Tibial nerve (tissue), 4 donors: ENCODE data around the gene UBE2D2. TPM values are rescaled to one million over a fixed set of nuclear protein-coding genes. Genes with fewer than 3 reads are reported as not detected.
"Not testable (repeated sequence)": the region's sequence is repeated elsewhere in the genome, so short reads cannot be mapped to it uniquely, and the experiment has no call there.

Experiments used
- DNase-seq, 2 donors: peaks; one replicate each; pipeline ENCODE4 v3.0.0-alpha.2; 2019; ENCODE audit warnings: low spot score in 2 of 2
- H3K27ac ChIP-seq, 4 donors: fragments of 200-600 bp; sonication (generic) in 3 of 4; one replicate each; pipeline ENCODE4 v1.5.1; 2017 to 2019; ENCODE audit warnings: mild to moderate bottlenecking in 1 of 4
- H3K27me3 ChIP-seq, 2 donors: fragments of 200-600 bp; sonication (generic) in 1 of 2; one replicate each; pipeline versions ENCODE4 v1.5.1 to v1.6.0; 2017 to 2019
- H3K36me3 ChIP-seq, 3 donors: fragments of 200-600 bp; sonication (generic); one replicate each; pipeline ENCODE4 v1.5.1; 2018 to 2019
- H3K4me1 ChIP-seq, 4 donors: fragments of 200-600 bp; sonication (generic) in 3 of 4; one replicate each; pipeline ENCODE4 v1.5.1; 2017 to 2019
- H3K4me3 ChIP-seq, 4 donors: fragments of 200-600 bp; sonication (generic) in 3 of 4; one replicate each; pipeline ENCODE4 v1.5.1; 2017 to 2019; ENCODE audit warnings: mild to moderate bottlenecking in 1 of 4, moderate library complexity in 1 of 4
- H3K9me3 ChIP-seq, 4 donors: fragments of 200-600 bp; sonication (generic) in 3 of 4; one replicate each; pipeline ENCODE4 v1.5.1; 2017 to 2019
- EP300 ChIP-seq, 2 donors: sonication (generic); formaldehyde crosslinking; IDR thresholded peaks; one replicate each; pipeline ENCODE4 v1.6.1; 2017; ENCODE audit warnings: antibody characterized with exemption in 2 of 2, mild to moderate bottlenecking in 1 of 2
- POLR2A ChIP-seq, 2 donors: fragments of 450-650 bp; IDR thresholded peaks; one replicate each; pipeline ENCODE4 v1.6.1; 2017; ENCODE audit warnings: antibody characterized with exemption in 2 of 2, mild to moderate bottlenecking in 2 of 2, moderate library complexity in 2 of 2
- WGBS, 2 donors: methylation state at CpG; one replicate each; pipeline ENCODE4 v1.1.5; 2018; 5-methylcytosine and 5-hydroxymethylcytosine counted together
- total RNA-seq, 4 donors: library from RNA; depleted of rRNA; stranded (reverse); fragments of >200 nt; gene quantifications; one replicate each; pipeline ENCODE4 v1.1.0, GENCODE V29; 2016
- TF ChIP-seq, protein P1 (sequence below), 5 experiments: fragments of 200-600 bp in 3 of 5; fragments of 450-650 bp in 2 of 5; sonication (generic) in 3 of 5; IDR thresholded peaks; one replicate each; pipeline ENCODE4 v1.5.1; 2016 to 2019; ENCODE audit warnings: antibody characterized with exemption in 5 of 5, mild to moderate bottlenecking in 3 of 5, moderate library complexity in 2 of 5

Gene UBE2D2
- total RNA-seq, 4 donors from 2014 or later = 85.9 to 118 (median 99.7) TPM

DNA sequence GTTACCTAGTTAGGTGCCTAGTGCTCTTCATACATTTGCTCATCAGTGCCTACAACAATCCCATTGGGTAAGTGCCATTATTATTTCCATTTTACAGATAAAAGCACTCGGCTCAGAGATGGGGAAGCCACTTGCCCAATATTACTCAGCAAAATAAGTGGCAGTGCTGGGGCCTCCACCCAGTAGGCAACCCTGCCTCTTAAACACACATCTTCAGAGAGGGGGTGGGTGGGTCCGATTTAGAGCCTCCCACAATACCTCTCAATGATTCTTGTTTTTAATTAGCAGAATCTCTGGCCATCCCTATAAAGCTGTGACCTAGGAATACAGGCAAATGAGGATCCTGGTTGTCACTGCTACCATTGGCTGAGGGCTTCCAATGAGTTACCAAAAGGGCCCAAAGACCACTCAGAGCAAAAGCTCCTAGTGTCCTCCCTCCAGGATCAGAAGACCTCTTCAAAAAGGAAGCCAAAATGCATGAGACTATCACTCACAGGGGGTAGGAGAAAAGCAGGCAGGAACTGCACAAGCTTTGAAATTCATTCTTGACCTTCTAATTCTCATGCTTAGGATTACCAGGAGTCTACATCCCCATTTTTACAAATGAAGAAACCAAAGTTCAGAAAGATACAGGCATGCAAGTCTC is 36.1 kb upstream of the UBE2D2 start:
- no peak for DNase-seq
- no peak overlapping the region for H3K27ac ChIP-seq
- WGBS, 2 donors = 58 to 68% methylated on average over 2 of the region's 2 CpGs
- no peaks in the 10 kb centered on the region for H3K9me3 ChIP-seq
- no peaks in the 10 kb centered on the region for H3K36me3 ChIP-seq
- H3K4me1 ChIP-seq = no peaks in the 10 kb centered on the region
- no peaks in the 10 kb centered on the region for H3K27me3 ChIP-seq
- TF ChIP-seq POLR2A (IDR thresholded peaks at IDR 0.05) = no peak
- no peak for TF ChIP-seq EP300 (IDR thresholded peaks at IDR 0.05)
- TF ChIP-seq, protein P1, sequence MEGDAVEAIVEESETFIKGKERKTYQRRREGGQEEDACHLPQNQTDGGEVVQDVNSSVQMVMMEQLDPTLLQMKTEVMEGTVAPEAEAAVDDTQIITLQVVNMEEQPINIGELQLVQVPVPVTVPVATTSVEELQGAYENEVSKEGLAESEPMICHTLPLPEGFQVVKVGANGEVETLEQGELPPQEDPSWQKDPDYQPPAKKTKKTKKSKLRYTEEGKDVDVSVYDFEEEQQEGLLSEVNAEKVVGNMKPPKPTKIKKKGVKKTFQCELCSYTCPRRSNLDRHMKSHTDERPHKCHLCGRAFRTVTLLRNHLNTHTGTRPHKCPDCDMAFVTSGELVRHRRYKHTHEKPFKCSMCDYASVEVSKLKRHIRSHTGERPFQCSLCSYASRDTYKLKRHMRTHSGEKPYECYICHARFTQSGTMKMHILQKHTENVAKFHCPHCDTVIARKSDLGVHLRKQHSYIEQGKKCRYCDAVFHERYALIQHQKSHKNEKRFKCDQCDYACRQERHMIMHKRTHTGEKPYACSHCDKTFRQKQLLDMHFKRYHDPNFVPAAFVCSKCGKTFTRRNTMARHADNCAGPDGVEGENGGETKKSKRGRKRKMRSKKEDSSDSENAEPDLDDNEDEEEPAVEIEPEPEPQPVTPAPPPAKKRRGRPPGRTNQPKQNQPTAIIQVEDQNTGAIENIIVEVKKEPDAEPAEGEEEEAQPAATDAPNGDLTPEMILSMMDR (IDR thresholded peaks at IDR 0.05) = no peak
- no peak overlapping the region for H3K4me3 ChIP-seq

DNA sequence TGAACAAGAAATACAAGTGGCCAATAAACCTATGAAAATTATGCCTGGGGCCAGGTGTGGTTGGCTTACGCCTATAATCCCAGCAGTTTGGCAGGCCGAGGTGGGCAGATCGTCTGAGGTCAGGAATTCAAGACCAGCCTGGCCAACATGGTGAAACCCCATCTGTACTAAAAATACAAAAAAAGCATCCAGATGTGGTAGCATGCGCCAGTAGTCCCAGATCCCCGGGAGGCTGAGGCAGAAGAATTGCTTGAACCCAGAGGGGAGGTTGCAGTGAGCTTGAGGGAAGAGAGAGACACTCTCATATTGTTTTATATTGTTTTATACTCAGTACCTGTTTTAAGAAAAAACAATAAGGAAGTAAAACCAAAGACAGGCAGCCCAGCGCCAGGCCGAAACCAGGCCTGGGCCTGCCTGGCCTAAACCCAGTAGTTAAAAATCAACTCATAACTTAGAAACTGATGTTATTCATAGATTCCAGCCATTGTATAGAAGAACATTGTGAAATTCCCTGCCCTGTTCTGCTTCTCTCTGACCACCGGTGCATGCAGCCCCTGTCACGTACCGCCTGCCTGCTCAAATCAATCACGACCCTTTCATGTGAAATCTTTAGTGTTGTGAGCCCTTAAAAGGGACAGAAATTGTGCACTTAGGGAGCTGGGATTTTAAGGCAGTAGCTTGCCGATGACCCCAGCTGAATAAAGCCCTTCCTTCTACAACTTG is 35.4 kb upstream of the UBE2D2 start:
- not testable (repeated sequence) for H3K4me1 ChIP-seq, H3K36me3 ChIP-seq, DNase-seq, H3K4me3 ChIP-seq, H3K27me3 ChIP-seq, H3K27ac ChIP-seq, H3K9me3 ChIP-seq
- 81 to 86% methylated on average over 12 of the region's 12 CpGs for WGBS, 2 donors

DNA sequence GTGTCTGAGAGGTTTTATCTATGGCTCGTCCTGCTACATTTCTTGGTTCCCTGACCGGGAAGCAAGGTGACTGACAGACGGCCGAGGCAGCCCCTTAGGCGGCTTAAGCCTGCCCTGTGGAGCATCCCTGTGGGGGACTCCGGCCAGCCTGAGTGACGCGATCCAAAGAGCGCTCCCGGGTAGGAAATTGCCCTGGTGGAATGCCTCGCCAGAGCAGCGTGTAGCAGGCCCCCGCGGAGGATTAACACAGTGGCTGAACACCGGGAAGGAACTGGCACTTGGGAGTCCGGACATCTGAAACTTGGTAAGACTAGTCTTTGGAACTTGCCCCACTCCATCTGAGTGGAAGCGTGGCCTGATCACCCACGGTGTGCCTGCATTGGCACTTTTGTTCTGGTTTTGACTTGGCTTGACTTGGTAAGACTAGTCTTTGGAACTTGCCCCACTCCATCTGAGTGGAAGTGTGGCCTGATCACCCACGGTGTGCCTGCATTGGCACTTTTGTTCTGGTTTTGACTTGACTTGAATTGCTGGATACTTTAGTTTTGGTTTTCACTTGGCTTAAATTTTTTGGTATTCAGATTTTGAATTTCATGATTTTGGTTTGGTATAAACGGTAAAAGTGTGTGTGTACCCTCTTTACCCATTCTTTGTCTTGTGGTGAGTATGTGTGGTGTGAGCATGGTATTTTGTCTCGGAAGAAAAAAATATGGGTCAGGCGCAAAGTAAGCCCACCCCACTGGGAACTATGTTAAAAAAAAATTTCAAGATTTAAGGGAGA is 34.6 kb upstream of the UBE2D2 start:
- WGBS, 2 donors = 83 to 84% methylated on average over 21 to 22 of the region's 22 CpGs
- not testable (repeated sequence) for H3K27me3 ChIP-seq

DNA sequence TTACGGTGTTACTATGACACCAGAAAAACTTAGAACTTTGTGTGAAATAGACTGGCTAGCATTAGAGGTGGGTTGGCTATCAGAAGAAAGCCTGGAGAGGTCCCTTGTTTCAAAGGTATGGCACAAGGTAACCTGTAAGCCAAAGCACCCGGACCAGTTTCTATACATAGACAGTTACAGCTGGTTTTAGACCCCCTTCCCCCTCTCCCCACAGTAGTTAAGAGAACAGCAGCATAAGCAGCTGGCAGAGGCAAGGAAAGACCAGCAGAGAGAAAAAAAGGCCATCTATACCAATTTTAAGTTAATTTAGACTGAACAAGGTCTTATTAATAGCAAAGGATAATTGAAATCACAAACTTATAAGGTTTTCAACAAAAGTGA is 34.1 kb upstream of the UBE2D2 start:
- WGBS, 2 donors = 74 to 87% methylated on average over 2 of the region's 2 CpGs
- DNase-seq, H3K27me3 ChIP-seq, H3K4me1 ChIP-seq, H3K9me3 ChIP-seq, H3K4me3 ChIP-seq, H3K27ac ChIP-seq, H3K36me3 ChIP-seq: not testable (repeated sequence)

More for the DNA sequence above, 34.6 kb upstream of the UBE2D2 start:
- H3K4me1 ChIP-seq, H3K4me3 ChIP-seq, H3K27ac ChIP-seq, H3K9me3 ChIP-seq, DNase-seq, H3K36me3 ChIP-seq: not testable (repeated sequence)

DNA sequence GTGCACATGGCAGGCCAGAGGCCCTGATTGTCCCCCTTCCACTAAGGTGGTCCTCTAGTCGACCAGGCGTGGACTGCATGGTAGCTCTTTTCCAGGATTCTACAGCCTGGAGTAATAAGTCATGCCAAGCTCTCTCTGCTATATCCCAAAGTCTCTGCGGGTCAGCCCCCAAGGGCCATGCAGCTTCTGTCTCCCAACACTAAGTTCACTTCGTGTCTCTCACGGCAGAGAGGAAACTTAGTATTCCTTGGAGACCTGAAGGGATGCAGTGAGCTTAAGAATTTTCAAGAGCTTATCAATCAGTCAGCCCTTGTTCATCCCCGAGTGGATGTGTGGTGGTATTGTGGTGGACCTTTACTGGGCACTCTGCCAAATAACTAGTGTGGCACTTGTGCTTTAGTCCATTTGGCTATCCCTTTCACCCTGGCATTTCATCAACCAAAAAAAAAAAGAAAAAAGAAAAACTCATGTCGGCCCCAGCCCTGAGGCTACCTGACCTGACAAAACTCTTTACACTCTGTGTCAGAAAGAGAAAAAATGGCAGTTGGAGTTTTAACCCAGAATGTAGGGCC is 33.2 kb upstream of the UBE2D2 start:
- not testable (repeated sequence) for H3K9me3 ChIP-seq, H3K27me3 ChIP-seq, H3K27ac ChIP-seq, H3K4me3 ChIP-seq, H3K4me1 ChIP-seq, DNase-seq, H3K36me3 ChIP-seq
- 41% methylated on average over 7 of the region's 7 CpGs for WGBS, 2 donors

DNA sequence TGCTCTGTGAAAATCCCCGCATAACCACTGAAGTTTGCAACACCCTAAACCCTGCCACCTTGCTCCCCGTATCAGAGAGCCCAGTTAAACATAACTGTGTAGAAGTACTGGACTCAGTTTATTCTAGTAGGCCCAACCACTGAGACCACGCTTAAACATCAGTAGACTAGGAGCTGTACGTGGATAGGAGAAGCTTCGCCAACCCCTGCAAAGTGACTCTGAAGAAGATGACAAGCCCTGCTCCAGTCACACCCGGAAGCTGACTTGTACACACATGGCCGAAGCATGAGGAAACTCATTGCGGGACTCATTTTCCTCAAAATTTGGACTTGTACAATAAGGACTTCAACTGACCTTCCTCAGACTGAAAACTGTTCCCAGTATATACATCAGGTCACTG is 32.4 kb upstream of the UBE2D2 start:
- not testable (repeated sequence) for DNase-seq, H3K27me3 ChIP-seq, H3K4me1 ChIP-seq, H3K27ac ChIP-seq, H3K9me3 ChIP-seq, H3K4me3 ChIP-seq, H3K36me3 ChIP-seq
- 91 to 94% methylated on average over 8 of the region's 8 CpGs for WGBS, 2 donors

DNA sequence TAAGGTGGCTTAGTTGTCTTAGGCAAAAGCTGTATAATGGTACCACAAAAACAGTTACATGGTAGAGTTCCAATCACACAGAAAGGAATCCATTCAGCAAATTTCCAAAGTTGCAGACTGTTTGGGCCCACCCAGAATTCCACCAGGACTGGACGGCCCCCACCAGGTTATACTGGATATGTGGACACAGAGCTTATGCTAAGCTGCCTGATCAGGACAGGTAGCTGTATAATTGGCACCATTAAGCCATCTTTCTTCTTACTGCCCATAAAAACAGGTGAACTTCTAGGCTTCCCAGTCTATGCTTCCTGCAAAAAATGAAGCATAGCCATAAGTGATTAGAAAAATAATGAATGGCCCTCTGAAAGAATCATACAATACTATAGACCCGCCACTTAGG is 31.1 kb upstream of the UBE2D2 start:
- H3K36me3 ChIP-seq, H3K4me3 ChIP-seq, H3K4me1 ChIP-seq, H3K27me3 ChIP-seq, H3K27ac ChIP-seq, DNase-seq, H3K9me3 ChIP-seq: not testable (repeated sequence)
- 92 to 100% methylated on average over 2 of the region's 2 CpGs for WGBS, 2 donors

DNA sequence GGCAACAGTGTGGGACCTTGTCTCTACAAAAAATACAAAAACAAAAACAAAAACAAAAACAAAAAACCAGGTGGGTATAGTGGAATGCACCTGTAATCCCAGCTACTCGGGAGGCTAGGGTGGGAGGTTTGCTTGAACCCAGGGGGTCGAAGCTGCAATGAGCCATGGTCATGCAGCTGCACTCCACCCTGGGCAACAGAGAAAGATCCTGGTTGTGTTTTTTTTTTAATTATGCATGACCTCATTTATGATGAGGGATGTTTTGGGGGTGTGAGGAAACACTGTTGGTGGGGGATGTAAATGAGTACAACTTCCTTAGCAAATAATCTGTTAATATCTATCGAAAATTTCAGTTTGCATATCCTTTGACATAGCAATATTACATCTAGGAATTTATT is 29.4 kb upstream of the UBE2D2 start:
- H3K4me3 ChIP-seq = no peak overlapping the region
- no peaks in the 10 kb centered on the region for H3K9me3 ChIP-seq
- TF ChIP-seq EP300 (IDR thresholded peaks at IDR 0.05) = no peak
- TF ChIP-seq POLR2A (IDR thresholded peaks at IDR 0.05) = no peak
- TF ChIP-seq, protein P1 (IDR thresholded peaks at IDR 0.05) = no peak
- H3K27ac ChIP-seq = no peak overlapping the region
- no peak for DNase-seq
- no peaks in the 10 kb centered on the region for H3K4me1 ChIP-seq
- no peaks in the 10 kb centered on the region for H3K36me3 ChIP-seq
- 90 to 95% methylated on average over 3 of the region's 3 CpGs for whole genome bisulfite sequencing, 2 donors
- no peaks in the 10 kb centered on the region for H3K27me3 ChIP-seq
